ENCODE data around the gene SMIM24. TPM values are rescaled to one million over a fixed set of nuclear protein-coding genes. Genes with fewer than 3 reads are reported as not detected.

The SMIM24 gene
- total RNA-seq, 1 donor from 2014 or later: not detected

DNA sequence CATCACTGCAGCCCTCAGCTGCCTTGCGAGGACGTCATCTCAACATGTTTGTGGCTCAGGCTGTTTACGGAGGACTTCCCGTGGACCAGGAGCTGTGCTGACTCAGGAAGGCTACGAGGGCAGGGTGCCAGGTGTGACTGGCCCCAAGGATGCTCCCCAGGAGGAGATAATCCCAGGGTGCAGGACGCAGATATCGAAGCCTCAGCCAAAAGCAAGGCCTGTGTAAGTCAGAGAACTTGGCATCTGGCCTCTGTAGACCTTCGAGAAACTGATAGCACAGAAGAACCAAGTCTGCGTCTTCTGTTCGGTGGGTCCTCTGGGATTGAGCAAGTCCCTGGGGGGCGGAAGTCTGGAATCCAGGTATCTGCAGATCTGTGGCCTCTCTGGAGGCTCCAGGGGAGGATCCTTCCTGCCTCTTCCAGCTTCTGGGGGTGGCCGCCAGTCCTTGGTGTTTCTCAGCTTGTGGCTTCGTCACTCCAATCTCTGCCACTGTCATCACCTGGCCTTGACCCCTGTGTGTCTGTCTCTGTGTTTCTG is 22.8 kb upstream of the SMIM24 start:
- no peak for DNase-seq (ENCODE audit: low spot score in 2 of 2)
- Histone ChIP-seq H3K27ac (no peak overlapping the region), H3K36me3 (no peaks in the 10 kb centered on the region), H3K9me3 (no peaks in the 10 kb centered on the region), H3K4me3 (no peak overlapping the region), H3K27me3 (no peaks in the 10 kb centered on the region), H3K4me1 (peaks cover 5 to 23% of the 10 kb centered on the region in 2 donors)
- intact Hi-C loops (cut with DNase I): loop anchor here (10.0 kb wide), 1 partner anchor 742 kb away; the partner anchor contains the start of gene YJU2
- TF ChIP-seq, protein P1, sequence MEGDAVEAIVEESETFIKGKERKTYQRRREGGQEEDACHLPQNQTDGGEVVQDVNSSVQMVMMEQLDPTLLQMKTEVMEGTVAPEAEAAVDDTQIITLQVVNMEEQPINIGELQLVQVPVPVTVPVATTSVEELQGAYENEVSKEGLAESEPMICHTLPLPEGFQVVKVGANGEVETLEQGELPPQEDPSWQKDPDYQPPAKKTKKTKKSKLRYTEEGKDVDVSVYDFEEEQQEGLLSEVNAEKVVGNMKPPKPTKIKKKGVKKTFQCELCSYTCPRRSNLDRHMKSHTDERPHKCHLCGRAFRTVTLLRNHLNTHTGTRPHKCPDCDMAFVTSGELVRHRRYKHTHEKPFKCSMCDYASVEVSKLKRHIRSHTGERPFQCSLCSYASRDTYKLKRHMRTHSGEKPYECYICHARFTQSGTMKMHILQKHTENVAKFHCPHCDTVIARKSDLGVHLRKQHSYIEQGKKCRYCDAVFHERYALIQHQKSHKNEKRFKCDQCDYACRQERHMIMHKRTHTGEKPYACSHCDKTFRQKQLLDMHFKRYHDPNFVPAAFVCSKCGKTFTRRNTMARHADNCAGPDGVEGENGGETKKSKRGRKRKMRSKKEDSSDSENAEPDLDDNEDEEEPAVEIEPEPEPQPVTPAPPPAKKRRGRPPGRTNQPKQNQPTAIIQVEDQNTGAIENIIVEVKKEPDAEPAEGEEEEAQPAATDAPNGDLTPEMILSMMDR (IDR thresholded peaks at IDR 0.05): no peak

- DNase-seq (ENCODE audit: low spot score in 2 of 2): no peak
- no peaks in the 10 kb centered on the region for H3K27me3 ChIP-seq
- TF ChIP-seq, protein P1 (IDR thresholded peaks at IDR 0.05): no peak
- H3K4me3 ChIP-seq: no peak overlapping the region
- intact Hi-C loops (cut with DNase I): loop anchor here (10.0 kb wide), 1 partner anchor 743 kb away; the partner anchor contains the start of gene YJU2
- peaks cover 0 to 17% of the 10 kb centered on the region in 2 donors for H3K4me1 ChIP-seq
- H3K27ac ChIP-seq: no peak overlapping the region
- peaks cover 0 to under 1% of the 10 kb centered on the region in 2 donors for H3K36me3 ChIP-seq
- no peaks in the 10 kb centered on the region for H3K9me3 ChIP-seq
Measured at GRCh38 chr19:3501780-3502179, 21.5 kb upstream of the SMIM24 start.

DNA sequence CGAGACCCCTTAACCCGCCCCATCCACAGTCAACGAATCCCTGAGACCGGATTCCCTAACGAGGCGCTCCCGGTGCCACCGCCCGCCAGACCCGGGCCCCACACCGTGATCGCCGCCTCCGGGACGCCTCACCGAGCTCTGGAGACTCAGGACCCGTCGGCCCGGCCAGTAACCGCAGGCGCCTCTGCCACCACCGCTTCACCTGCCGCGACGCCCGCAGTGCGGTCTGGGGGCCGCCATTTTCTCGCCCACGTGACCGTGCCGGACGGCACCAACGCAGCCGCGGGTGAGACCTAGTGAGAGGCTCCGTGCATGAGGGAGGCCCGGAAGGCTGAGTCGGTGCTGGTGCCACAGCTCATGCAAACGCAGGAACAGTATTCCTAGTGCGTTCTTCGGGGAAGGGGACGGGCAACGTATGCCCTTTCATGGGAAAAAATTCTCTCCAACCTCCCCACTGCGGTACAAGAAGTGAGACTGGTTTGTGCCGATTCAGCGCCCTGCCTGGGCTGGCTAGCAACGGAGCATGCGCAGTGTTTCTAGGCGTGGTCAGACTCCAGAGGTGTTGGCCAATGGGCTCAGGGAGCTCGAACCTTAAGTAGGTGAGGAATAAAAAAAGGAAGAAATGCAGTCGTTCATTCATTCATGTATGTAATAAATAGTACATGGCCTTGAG is 20.2 kb upstream of the SMIM24 start, which contains the start of gene DOHH:
Gene DOHH, minus strand, starts transcription at position 246 of the 673 bp plus-strand sequence. CDS start 3,860 bp downstream, outside the sequence.
- Histone ChIP-seq H3K27me3 (no peaks in the 10 kb centered on the region), H3K4me1 (peaks cover 0 to 17% of the 10 kb centered on the region in 2 donors), H3K4me3 (peak within 1 kb of the TSS; percentile 69 to 90), H3K36me3 (peaks cover 10 to 13% of the 10 kb centered on the region in 2 donors), H3K27ac (peak within 1 kb of the TSS; percentile 90 to 91), H3K9me3 (no peaks in the 10 kb centered on the region)
- intact Hi-C loops (cut with DNase I): loop anchor here (10.0 kb wide), 1 partner anchor 744 kb away; the partner anchor contains the start of gene YJU2
- peak; percentile 81 to 96 for DNase-seq (ENCODE audit: low spot score in 2 of 2)
- TF ChIP-seq, protein P1 (IDR thresholded peaks at IDR 0.05): no peak

DNA sequence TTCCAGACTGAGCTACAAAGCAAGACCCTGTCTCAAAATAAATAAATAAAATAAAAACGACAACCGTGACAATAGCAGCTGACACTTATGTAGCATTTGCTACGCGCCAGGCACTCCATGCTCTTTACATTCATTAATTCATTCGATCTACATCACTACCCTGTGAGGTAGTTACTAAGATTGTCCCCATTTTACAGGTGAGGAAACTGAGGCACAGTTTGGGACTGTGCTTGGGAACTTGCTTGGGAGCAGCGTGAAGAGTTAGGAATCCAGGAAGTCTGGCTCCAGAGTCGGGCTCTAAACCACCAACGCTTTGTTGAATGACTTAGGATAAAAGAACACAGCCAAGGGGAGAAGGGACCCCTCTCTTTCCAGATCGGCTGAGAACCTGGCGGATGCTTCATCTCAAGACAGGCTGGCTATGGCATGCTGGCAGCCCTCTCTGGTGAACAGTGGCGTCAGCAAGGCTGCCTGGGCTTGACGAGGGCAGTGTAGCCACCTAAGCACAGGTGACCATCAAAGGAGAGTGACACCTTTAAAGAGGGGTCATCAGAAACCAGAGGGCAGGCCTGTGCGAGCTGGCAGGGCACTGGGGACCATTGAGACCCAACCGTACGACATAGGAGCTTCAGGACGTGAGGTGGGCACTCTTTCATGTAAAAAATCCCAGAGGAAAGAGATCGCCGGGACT is 19.6 kb upstream of the SMIM24 start:
- Histone ChIP-seq H3K9me3 (no peaks in the 10 kb centered on the region), H3K36me3 (peaks cover 14 to 19% of the 10 kb centered on the region in 2 donors), H3K4me3 (peak overlapping the region; percentile 69 to 90), H3K4me1 (peaks cover 0 to 13% of the 10 kb centered on the region in 2 donors), H3K27ac (peak overlapping the region; percentile 90 to 91), H3K27me3 (no peaks in the 10 kb centered on the region)
- TF ChIP-seq, protein P1 (IDR thresholded peaks at IDR 0.05): no peak
- no peak for DNase-seq (ENCODE audit: low spot score in 2 of 2)
- intact Hi-C loops (cut with DNase I): loop anchor here (10.0 kb wide), 1 partner anchor 745 kb away; the partner anchor contains the start of gene YJU2

DNA sequence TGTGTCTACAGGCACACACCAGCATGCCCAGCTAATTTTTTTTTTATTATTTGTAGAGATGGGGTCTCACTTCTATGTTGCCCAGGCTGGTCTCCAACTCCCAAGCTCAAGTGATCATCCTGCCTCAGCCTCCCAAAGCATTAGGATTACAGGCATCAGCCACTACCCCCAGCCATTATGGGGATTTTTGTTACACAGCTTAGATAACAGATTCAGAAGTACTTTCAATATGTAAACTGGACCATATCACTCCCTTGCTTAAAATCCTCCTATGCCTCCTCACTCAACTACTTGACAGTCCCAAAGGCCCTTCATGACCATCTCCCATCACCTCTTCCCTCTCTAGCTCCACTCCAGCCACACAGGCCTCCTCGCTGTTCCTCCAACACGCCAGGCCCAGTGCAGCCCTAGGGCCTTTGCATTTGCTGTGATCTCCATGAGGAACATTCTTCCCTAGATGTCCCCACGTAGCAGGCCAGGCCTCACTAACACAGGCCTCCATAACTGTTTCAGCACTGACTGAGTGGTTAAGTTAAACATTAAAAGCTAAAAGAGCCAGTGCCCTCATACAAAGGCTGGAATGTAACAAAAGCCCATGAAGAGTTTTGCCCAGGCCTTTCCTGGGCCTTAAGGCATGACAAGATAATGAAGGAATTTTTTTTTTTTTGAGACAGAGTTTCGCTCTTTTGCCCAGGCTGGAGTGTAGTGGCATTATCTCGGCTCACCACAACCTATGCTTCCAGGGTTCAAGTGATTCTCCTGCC is 17.6 kb upstream of the SMIM24 start:
- H3K4me3 ChIP-seq: no peak overlapping the region
- TF ChIP-seq, protein P1 (IDR thresholded peaks at IDR 0.05): no peak
- DNase-seq (ENCODE audit: low spot score in 2 of 2): no peak
- H3K27ac ChIP-seq: no peak overlapping the region
- H3K27me3 ChIP-seq: no peaks in the 10 kb centered on the region
- H3K36me3 ChIP-seq: peaks cover 33 to 38% of the 10 kb centered on the region in 2 donors
- H3K9me3 ChIP-seq: no peaks in the 10 kb centered on the region
- peaks cover 0 to 13% of the 10 kb centered on the region in 2 donors for H3K4me1 ChIP-seq
- intact Hi-C loops (cut with DNase I): no loop called here
